HEK293T (cell line): ENCODE data around the gene SNRPA1.

Source experiments
- CTCF ChIA-PET: fragments of 350-600 bp; formaldehyde crosslinking; extraction: SDS; loops from one replicate; lab custom pipeline; 2021; ENCODE audit warnings: antibody characterized with exemption, inconsistent platforms; lab: Yijun Ruan, JAX
- POLR2A ChIA-PET: fragments of 350-600 bp; formaldehyde crosslinking; extraction: SDS; loops from one replicate; lab custom pipeline; 2020; ENCODE audit warnings: antibody characterized with exemption, inconsistent platforms; lab: Yijun Ruan, JAX
- DNase-seq: peaks from one replicate; pipeline ENCODE4 v3.0.0; 2012; ENCODE audit warnings: mixed read lengths; ENCODE audit errors: extremely low spot score
- ARNT ChIP-seq: fragments of 450-650 bp; IDR thresholded peaks from 2 replicates; pipeline ENCODE4 v1.6.1; 2017; ENCODE audit warnings: mild to moderate bottlenecking
- BHLHE40 ChIP-seq: fragments of 450-650 bp; IDR thresholded peaks from 2 replicates; pipeline ENCODE4 v1.6.1; 2016; ENCODE audit warnings: mild to moderate bottlenecking, moderate library complexity, borderline replicate concordance
- CTBP1 ChIP-seq: fragments of 450-650 bp; IDR thresholded peaks from 2 replicates; pipeline ENCODE4 v1.6.1; 2016; ENCODE audit warnings: borderline replicate concordance
- ELF4 ChIP-seq: fragments of 450-650 bp; IDR thresholded peaks from 2 replicates; pipeline ENCODE4 v1.6.1; 2017; ENCODE audit warnings: antibody characterized with exemption
- FOXA1 ChIP-seq: fragments of 450-650 bp; IDR thresholded peaks from 2 replicates; pipeline ENCODE4 v1.6.1; 2016; ENCODE audit warnings: mild to moderate bottlenecking
- FOXK2 ChIP-seq: fragments of 450-650 bp; IDR thresholded peaks from 2 replicates; pipeline ENCODE4 v1.6.1; 2016; ENCODE audit warnings: mild to moderate bottlenecking
- FOXM1 ChIP-seq: fragments of 450-650 bp; IDR thresholded peaks from 2 replicates; pipeline ENCODE4 v1.6.1; 2017; ENCODE audit warnings: mild to moderate bottlenecking, borderline replicate concordance
- HDGF ChIP-seq: fragments of 450-650 bp; IDR thresholded peaks from 2 replicates; pipeline ENCODE4 v1.6.1; 2017; ENCODE audit warnings: antibody characterized with exemption, borderline replicate concordance
- L3MBTL2 ChIP-seq: fragments of 450-650 bp; conservative IDR thresholded peaks from 2 replicates; pipeline ENCODE4 v1.6.1; 2016; ENCODE audit warnings: mild to moderate bottlenecking
- LEF1 ChIP-seq: fragments of 450-650 bp; IDR thresholded peaks from 2 replicates; pipeline ENCODE4 v1.6.1; 2017; ENCODE audit warnings: mild to moderate bottlenecking, borderline replicate concordance
- NFRKB ChIP-seq: fragments of 450-650 bp; IDR thresholded peaks from 2 replicates; pipeline ENCODE4 v1.6.1; 2016; ENCODE audit warnings: mild to moderate bottlenecking, moderate library complexity
- SP1 ChIP-seq: fragments of 450-650 bp; IDR thresholded peaks from 2 replicates; pipeline ENCODE4 v1.6.1; 2017
- SUZ12 ChIP-seq: fragments of 450-650 bp; IDR thresholded peaks from 2 replicates; pipeline ENCODE4 v1.6.1; 2016; ENCODE audit warnings: mild to moderate bottlenecking
- TARDBP ChIP-seq: fragments of 450-650 bp; IDR thresholded peaks from 2 replicates; pipeline ENCODE4 v1.6.1; 2016
- ZNF384 ChIP-seq: fragments of 450-650 bp; IDR thresholded peaks from 2 replicates; pipeline ENCODE4 v1.6.1; 2016
- TF ChIP-seq, protein P1 (sequence below): fragments of 450-650 bp; IDR thresholded peaks from 2 replicates; pipeline ENCODE4 v1.6.1; 2016

The SNRPA1 gene

DNA sequence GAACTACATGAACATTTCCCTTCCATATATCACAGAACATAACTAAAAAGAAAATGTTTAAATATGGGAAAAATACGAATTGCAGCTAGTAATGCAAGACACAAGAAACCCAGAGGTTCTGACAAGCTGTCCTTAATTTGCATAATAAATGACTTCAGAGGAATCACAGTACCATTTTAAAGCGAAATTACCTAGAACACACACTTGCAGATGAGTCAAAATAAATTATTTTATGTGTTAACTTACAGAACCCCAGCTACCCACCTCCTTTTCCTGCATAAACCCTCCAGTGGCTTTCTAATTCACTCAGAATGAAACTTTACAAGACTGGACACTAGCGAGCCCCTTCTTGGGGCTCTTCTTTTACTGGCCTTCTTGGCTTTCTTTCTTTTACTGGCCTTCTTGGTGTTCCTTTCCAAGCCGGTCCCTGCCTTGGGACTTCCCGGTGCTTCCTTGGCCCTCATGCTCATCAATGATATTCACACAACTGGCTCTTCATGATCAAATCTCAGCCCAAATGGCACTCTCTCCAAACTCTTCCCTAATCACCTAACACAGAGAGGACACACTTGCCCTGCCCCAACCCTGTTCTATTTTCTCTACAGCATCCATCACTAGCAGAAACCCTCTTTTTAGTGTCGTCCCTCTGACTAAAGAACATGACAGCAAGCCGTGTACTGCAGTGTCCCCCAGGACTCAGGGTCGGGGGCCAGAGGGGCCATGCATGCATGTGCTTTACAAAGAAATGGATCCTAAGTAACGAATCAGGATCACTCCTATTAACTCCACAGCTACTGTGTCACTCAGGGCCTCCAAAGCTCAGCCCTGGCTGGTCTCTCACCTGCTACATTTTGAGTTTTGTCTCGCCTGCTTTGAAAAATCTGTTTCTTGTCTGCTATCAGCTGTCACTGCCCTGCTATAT lies 48.0 kb downstream of the SNRPA1 start:
- CTCF ChIA-PET, result interaction anchor here (0.7 to 1.5 kb wide), 2 partner anchors 159 to 239 kb away, joined by 3 to 4 read pairs; no protein-coding TSS in a partner anchor
- POLR2A ChIA-PET, result interaction anchor here (1.6 kb wide), 1 partner anchor 25 kb away, joined by 4 read pairs; no protein-coding TSS in a partner anchor
- DNase-seq, result no peak
- TF ChIP-seq ARNT, result no peak
- TF ChIP-seq, protein P1, sequence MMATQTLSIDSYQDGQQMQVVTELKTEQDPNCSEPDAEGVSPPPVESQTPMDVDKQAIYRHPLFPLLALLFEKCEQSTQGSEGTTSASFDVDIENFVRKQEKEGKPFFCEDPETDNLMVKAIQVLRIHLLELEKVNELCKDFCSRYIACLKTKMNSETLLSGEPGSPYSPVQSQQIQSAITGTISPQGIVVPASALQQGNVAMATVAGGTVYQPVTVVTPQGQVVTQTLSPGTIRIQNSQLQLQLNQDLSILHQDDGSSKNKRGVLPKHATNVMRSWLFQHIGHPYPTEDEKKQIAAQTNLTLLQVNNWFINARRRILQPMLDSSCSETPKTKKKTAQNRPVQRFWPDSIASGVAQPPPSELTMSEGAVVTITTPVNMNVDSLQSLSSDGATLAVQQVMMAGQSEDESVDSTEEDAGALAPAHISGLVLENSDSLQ, result no peak
- TF ChIP-seq TARDBP, result no peak
- TF ChIP-seq SP1, result no peak
- no peak for TF ChIP-seq LEF1
- no peak for TF ChIP-seq CTBP1
- TF ChIP-seq ELF4, result no peak
- TF ChIP-seq NFRKB, result no peak
- no peak for TF ChIP-seq ZNF384
- TF ChIP-seq HDGF, result no peak

DNA sequence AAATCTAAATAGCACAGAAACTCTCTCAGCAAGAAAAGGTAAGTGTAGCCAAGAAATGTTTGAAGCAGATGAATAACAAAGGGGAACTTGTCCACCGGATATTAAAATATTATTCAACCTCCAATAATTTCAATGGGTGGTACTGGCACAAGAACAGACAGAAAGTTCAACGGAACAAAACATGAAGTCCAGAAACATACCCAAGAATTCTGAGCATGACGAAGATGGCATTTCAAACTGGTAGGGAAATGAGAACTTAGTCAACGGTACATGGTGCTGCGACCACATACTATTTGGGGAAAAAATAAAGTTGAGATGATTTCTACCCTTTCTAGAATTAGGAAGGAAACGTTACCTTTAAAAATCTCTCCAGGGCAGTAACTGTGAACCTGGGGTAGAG lies 48.7 kb downstream of the SNRPA1 start:
- TF ChIP-seq TARDBP, result no peak
- no peak for TF ChIP-seq LEF1
- no peak for TF ChIP-seq ZNF384
- no peak for TF ChIP-seq FOXK2
- no peak for TF ChIP-seq CTBP1
- ChIA-PET CTCF (no interaction called here), POLR2A (no interaction called here)
- DNase-seq, result no peak

DNA sequence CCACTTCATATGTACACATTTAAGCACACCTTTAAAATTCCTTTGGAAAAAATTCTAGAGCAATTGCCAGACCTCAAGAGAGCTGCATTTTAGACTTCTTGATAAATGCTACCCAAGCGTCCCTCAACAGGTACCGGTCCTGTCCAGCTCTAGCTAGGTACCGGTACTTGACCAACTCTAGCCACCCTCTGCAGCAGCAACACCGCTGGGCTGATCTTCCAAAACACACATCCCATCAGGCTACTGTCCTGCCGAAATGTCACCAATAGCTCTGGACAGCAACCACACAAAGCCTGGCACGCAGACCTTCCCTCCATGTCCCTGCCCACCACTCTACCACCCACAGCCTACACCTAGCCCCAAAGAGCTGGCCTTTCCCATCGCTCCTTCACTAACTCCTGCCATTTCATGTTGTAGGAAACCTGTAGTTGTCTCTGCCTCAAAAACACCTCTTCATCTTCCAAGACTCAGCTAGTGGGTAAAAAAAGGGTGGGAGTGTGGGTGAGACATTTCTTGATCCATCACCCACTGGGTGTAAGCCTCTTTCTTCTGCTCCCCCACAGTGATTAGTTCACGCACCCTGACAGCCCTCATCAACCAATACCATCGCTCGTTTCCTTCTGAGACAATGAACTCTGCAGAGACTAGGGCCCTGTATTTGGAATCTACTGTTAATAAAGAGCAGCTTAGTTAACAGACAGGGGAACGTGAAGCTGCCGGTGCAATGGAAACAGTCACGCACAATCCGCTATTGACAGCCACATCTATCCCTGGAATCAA lies 50.0 kb downstream of the SNRPA1 start:
- no peak for TF ChIP-seq FOXA1
- no peak for TF ChIP-seq FOXM1
- TF ChIP-seq L3MBTL2, result no peak
- TF ChIP-seq NFRKB, result no peak
- TF ChIP-seq ZNF384, result no peak
- no peak for TF ChIP-seq ELF4
- no peak for TF ChIP-seq FOXK2
- TF ChIP-seq BHLHE40, result no peak
- TF ChIP-seq LEF1, result no peak
- no peak for TF ChIP-seq CTBP1
- no peak for TF ChIP-seq HDGF
- no peak for TF ChIP-seq ARNT
- TF ChIP-seq TARDBP, result no peak
- TF ChIP-seq SUZ12, result no peak
- TF ChIP-seq, protein P1, result no peak
- TF ChIP-seq SP1, result no peak
- no peak for DNase-seq
- CTCF ChIA-PET, result no interaction called here
- POLR2A ChIA-PET, result no interaction called here

DNA sequence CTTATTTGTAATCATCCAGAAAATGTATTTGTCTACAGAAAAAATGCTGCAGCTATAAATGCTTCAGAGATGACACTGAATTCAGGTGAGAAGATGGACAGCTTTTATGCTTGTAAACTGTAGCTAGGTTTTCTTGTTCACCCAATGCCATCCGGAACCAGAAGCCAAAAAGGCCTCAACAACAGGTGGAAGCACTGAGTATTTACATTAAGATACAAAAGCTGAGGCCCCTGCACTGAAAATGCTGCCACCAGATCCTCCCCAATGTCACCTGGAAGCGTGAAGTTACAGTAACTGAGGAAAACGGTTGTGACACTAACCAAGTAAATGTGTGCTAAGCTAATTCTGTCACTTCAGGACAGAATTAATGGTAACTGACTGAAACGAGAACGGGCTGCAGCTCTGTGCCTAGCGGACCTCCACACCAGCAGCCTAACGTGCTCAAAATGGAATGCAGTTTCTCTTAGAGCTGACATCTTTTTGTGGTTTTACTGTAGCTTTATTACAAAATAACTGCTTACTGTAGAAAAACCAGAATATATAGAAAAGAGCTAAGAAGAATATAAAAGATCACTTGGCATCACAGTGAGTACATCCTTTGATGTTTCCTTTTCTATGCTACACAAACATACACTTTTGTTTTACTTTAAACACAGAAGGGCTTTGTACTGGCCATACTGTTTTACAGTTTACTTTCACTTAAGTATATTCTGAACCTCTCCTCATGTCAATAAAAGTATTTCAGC lies 50.8 kb downstream of the SNRPA1 start:
- ChIA-PET CTCF (interaction anchor here (1.0 kb wide), 1 partner anchor 154 kb away, joined by 3 read pairs; no protein-coding TSS in a partner anchor), POLR2A (no interaction called here)
- TF ChIP-seq NFRKB (no peak), L3MBTL2 (no peak), HDGF (no peak), ELF4 (no peak), ARNT (no peak), LEF1 (no peak), FOXA1 (no peak), BHLHE40 (no peak)
- TF ChIP-seq, protein P1, result no peak
- DNase-seq, result no peak

DNA sequence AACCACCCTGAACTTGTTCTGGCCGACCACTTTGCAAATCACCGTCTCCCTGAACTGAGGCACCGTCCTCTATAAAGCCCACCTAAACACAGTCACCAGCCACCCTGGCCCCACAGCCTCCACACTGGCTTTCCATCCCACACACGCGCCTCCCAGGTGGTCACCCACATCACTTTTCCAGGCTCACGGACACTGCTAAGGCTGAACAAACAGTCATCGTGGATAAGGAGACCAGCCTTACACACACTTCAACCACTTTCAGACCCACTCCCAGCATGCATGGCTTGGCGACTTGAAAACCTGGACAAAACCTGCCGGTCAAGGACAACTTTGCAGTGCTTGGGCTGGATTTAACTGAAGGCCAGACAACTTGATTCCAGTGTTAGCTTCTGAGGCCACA lies 51.6 kb downstream of the SNRPA1 start:
- no peak for DNase-seq
- ChIA-PET CTCF (interaction anchor here (1.0 kb wide), 1 partner anchor 153 kb away, joined by 3 read pairs; no protein-coding TSS in a partner anchor), POLR2A (no interaction called here)
- TF ChIP-seq NFRKB (no peak), L3MBTL2 (no peak), HDGF (no peak), CTBP1 (no peak), TARDBP (no peak), SUZ12 (no peak)
- TF ChIP-seq, protein P1, result no peak
